GM12892 (cell line): ENCODE measurements around the gene MUC5AC.

Experiments
- POLR2A ChIP-seq: IDR thresholded peaks from 2 replicates; pipeline ENCODE4 v1.6.1; 2011; ENCODE audit warnings: low read depth, low read length, control low read depth
- POLR2AphosphoS5 ChIP-seq: IDR thresholded peaks from 2 replicates; pipeline ENCODE4 v1.6.1; 2011; ENCODE audit warnings: low read depth, low read length, control low read depth

DNA sequence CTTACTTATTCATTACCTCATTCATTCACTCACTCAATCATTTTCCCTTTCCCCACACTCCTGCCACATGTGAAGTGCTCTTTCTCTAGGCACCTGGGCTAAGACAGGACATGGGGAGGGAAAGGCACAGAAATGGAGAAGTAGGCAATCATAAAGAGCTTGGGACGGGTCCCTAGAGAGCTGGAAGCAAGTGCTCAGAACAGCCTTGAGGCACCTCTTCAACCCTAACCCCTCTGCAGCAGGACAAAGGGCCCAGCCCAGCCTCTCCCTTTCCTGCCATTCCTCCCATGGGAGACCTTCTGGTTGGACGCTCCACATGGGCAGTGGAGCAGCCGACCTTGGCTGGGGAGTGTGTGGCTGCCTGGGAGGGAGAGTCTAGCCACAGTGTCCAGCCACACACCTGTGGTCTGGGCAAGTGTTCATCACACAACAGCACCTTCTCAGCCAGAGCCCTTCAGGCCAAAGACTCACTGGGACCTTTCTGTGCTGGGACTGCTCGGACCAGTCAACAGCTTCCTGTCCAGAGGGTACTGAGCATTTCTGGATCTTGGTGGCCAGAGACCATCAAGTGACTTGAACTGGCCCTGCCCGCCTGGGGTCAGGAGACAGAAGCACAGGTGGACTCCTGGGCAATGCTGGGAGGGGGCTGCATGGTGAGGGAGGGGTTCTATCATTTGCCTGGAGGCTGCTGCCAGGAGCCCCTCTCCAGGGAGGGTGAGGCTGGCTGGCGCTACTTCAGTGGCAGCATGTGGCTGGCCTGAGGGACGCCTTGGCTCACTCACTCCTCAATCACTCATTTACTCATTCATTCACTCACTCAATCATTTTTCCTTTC lies 1.0 kb upstream of the MUC5AC start:
- TF ChIP-seq POLR2AphosphoS5 (no peak), POLR2A (no peak)
